ENCODE data around the gene PNCK. TPM values are rescaled to one million over a fixed set of nuclear protein-coding genes. Genes with fewer than 3 reads are reported as not detected.

Gene PNCK
- total RNA-seq, 1 experiment from 2014 or later, result 0.84 TPM

DNA sequence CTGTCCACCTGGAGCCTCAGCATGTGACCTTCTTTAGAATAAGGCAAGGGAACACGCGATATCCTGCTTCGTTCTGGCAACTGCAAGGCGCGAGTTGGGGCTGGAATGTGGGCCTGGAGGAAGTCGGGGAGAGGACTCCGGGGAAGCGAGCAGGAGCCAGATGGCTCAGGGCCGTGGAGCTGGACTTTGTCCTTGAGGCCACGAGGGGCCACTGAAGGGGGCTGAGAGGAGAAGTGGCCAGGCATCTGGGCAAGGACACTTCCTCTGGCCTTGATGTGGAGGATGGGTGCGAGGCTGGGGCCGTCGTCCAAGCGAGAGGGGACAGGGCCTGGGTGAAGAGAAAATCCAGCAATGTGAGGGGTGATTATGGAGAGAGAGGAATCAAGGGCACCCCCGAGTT is 38.8 kb downstream of the PNCK start:
- H3K9me2 ChIP-seq (ENCODE audit: insufficient read depth), result no peaks in the 10 kb centered on the region
- no peak overlapping the region for H3K4me3 ChIP-seq (replicated peaks in 1 of 2; ENCODE audit: low read depth in 1 of 2, low read length in 2 of 2)
- no peaks in the 10 kb centered on the region for H3K27me3 ChIP-seq (ENCODE audit: insufficient read depth, low read length)
- no peak overlapping the region for H3K4me2 ChIP-seq (ENCODE audit: low read length)
- H3K27ac ChIP-seq (ENCODE audit: low read depth, low read length), result no peak overlapping the region
- no peaks in the 10 kb centered on the region for H3K4me1 ChIP-seq (ENCODE audit: control insufficient read depth in 1 of 2, insufficient read depth in 2 of 2, low read length in 2 of 2)
- intact Hi-C loops (cut with micrococcal nuclease), result no loop called here
- ChIA-PET CTCF (no interaction called here), POLR2A (no interaction called here), RAD21 (ENCODE audit: low non-redundant PET in 1 of 2, low total read pairs in 2 of 2, uncharacterized antibody in 2 of 2, unreplicated experiment in 2 of 2) (no interaction called here)
- TF ChIP-seq EZH2phosphoT487 (IDR thresholded peaks at IDR 0.05; ENCODE audit: borderline replicate concordance) (no peak), JUND (IDR thresholded peaks at IDR 0.05) (no peak), POLR2A (IDR thresholded peaks at IDR 0.05; ENCODE audit: borderline replicate concordance, extremely low read depth, insufficient read depth, insufficient read length) (no peak), ZNF274 (IDR thresholded peaks at IDR 0.05; ENCODE audit: low read depth, low read length) (no peak), CBX3 (IDR thresholded peaks at IDR 0.05; ENCODE audit: low read depth) (no peak), TCF7L2 (IDR thresholded peaks at IDR 0.05; ENCODE audit: borderline replicate concordance, extremely low read depth, insufficient read depth, insufficient read length) (no peak), FOSL1 (IDR thresholded peaks at IDR 0.05; ENCODE audit: low read depth) (no peak), EGR1 (IDR thresholded peaks at IDR 0.05; ENCODE audit: low read depth) (no peak), SP1 (IDR thresholded peaks at IDR 0.05; ENCODE audit: low read depth) (no peak), YY1 (IDR thresholded peaks at IDR 0.05; ENCODE audit: extremely low read depth, insufficient replicate concordance, low read depth, low read length) (no peak)
- TF ChIP-seq, protein P1, sequence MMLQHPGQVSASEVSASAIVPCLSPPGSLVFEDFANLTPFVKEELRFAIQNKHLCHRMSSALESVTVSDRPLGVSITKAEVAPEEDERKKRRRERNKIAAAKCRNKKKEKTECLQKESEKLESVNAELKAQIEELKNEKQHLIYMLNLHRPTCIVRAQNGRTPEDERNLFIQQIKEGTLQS (IDR thresholded peaks at IDR 0.05), result no peak
- TF ChIP-seq, protein P2, sequence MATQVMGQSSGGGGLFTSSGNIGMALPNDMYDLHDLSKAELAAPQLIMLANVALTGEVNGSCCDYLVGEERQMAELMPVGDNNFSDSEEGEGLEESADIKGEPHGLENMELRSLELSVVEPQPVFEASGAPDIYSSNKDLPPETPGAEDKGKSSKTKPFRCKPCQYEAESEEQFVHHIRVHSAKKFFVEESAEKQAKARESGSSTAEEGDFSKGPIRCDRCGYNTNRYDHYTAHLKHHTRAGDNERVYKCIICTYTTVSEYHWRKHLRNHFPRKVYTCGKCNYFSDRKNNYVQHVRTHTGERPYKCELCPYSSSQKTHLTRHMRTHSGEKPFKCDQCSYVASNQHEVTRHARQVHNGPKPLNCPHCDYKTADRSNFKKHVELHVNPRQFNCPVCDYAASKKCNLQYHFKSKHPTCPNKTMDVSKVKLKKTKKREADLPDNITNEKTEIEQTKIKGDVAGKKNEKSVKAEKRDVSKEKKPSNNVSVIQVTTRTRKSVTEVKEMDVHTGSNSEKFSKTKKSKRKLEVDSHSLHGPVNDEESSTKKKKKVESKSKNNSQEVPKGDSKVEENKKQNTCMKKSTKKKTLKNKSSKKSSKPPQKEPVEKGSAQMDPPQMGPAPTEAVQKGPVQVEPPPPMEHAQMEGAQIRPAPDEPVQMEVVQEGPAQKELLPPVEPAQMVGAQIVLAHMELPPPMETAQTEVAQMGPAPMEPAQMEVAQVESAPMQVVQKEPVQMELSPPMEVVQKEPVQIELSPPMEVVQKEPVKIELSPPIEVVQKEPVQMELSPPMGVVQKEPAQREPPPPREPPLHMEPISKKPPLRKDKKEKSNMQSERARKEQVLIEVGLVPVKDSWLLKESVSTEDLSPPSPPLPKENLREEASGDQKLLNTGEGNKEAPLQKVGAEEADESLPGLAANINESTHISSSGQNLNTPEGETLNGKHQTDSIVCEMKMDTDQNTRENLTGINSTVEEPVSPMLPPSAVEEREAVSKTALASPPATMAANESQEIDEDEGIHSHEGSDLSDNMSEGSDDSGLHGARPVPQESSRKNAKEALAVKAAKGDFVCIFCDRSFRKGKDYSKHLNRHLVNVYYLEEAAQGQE (IDR thresholded peaks at IDR 0.05; ENCODE audit: low read depth), result no peak
- TF ChIP-seq, protein P3, sequence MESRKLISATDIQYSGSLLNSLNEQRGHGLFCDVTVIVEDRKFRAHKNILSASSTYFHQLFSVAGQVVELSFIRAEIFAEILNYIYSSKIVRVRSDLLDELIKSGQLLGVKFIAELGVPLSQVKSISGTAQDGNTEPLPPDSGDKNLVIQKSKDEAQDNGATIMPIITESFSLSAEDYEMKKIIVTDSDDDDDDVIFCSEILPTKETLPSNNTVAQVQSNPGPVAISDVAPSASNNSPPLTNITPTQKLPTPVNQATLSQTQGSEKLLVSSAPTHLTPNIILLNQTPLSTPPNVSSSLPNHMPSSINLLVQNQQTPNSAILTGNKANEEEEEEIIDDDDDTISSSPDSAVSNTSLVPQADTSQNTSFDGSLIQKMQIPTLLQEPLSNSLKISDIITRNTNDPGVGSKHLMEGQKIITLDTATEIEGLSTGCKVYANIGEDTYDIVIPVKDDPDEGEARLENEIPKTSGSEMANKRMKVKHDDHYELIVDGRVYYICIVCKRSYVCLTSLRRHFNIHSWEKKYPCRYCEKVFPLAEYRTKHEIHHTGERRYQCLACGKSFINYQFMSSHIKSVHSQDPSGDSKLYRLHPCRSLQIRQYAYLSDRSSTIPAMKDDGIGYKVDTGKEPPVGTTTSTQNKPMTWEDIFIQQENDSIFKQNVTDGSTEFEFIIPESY (IDR thresholded peaks at IDR 0.05; ENCODE audit: extremely low read depth, insufficient replicate concordance, low read length), result no peak
- H3K9ac ChIP-seq (ENCODE audit: low read length), result no peak overlapping the region
- no peaks in the 10 kb centered on the region for H3K36me3 ChIP-seq (ENCODE audit: control insufficient read depth in 1 of 2, insufficient read depth in 2 of 2, low read length in 2 of 2)
- H3K9me3 ChIP-seq (ENCODE audit: control insufficient read depth in 1 of 2, insufficient read depth in 1 of 2, low read depth in 1 of 2, low read length in 2 of 2), result no peaks in the 10 kb centered on the region
- H2AFZ ChIP-seq (ENCODE audit: low read depth, low read length, poor library complexity, severe bottlenecking), result no peak overlapping the region
- no peaks in the 10 kb centered on the region for H3K79me2 ChIP-seq (ENCODE audit: insufficient read depth, low read length)
- no TSS peak for BruUV-seq (replicated peaks)
- DNase-seq (ENCODE audit: low read depth, low spot score) (no peak), ATAC-seq (no peak)
- no peaks in the 10 kb centered on the region for H4K20me1 ChIP-seq (ENCODE audit: insufficient read depth)
